Lower leg skin (tissue), 3 donors: ENCODE results near the gene FICD.

ENCODE experiments used
- CTCF ChIP-seq, 3 donors: fragments of 450-650 bp; IDR thresholded peaks; one replicate each; pipeline ENCODE4 v1.5.1; 2016; ENCODE audit warnings: antibody characterized with exemption in 3 of 3, mild to moderate bottlenecking in 3 of 3, moderate library complexity in 2 of 3
- POLR2A ChIP-seq, 2 donors: fragments of 450-650 bp; IDR thresholded peaks; one replicate each; pipeline ENCODE4 v1.6.1; 2016 to 2017; ENCODE audit warnings: antibody characterized with exemption in 2 of 2, mild to moderate bottlenecking in 1 of 2, moderate library complexity in 1 of 2

- TF ChIP-seq CTCF (IDR thresholded peaks at IDR 0.05) (no peak), POLR2A (IDR thresholded peaks at IDR 0.05) (no peak)
These were observed 17.1 kb downstream of the FICD start for GRCh38 chr12:108531929-108532848.
